HL-60 (cell line): ENCODE results near the gene GALK1.
A peak's percentile ranks its signal among the peaks of the same experiment; 100 is the strongest.

Experiments
- DNase-seq, 2 experiments: peaks; one replicate each; pipeline ENCODE4 v3.0.0-alpha.2; 2010 to 2020; ENCODE audit warnings: low read depth in 1 of 2, low spot score in 1 of 2
- H3K27ac ChIP-seq: fragments of 250-450 bp; sonication (Bioruptor Pico); replicated peaks from 2 replicates; pipeline ENCODE4 v1.5.1; 2020; ENCODE audit warnings: mild to moderate bottlenecking, moderate library complexity
- H3K27me3 ChIP-seq: fragments of 250-450 bp; sonication (Bioruptor Pico); 2 replicates; pipeline ENCODE4 v1.5.1; 2021; ENCODE audit warnings: mild to moderate bottlenecking, moderate library complexity; ENCODE audit not compliant: insufficient read depth, poor library complexity, severe bottlenecking
- H3K4me3 ChIP-seq: replicated peaks from 2 replicates; pipeline ENCODE4 v1.5.1; 2011; ENCODE audit warnings: mild to moderate bottlenecking, control low read depth, low read length; ENCODE audit not compliant: insufficient read depth
- GABPA ChIP-seq: IDR thresholded peaks from 2 replicates; pipeline ENCODE4 v1.6.1; 2012; ENCODE audit warnings: low read depth
- POLR2AphosphoS5 ChIP-seq: IDR thresholded peaks from 2 replicates; pipeline ENCODE4 v1.6.1; 2012; ENCODE audit warnings: low read depth
- SPI1 ChIP-seq: IDR thresholded peaks from 2 replicates; pipeline ENCODE4 v1.6.1; 2012; ENCODE audit warnings: low read depth, mild to moderate bottlenecking, borderline replicate concordance
- TF ChIP-seq, protein P1 (sequence below): IDR thresholded peaks from one replicate; pipeline ENCODE4 v1.5.1; 2011; ENCODE audit warnings: low read length, control low read depth, inconsistent platforms; ENCODE audit not compliant: insufficient read depth
- TF ChIP-seq, protein P2 (sequence below): IDR thresholded peaks from 2 replicates; pipeline ENCODE4 v1.6.1; 2012; ENCODE audit warnings: low read depth; ENCODE audit not compliant: insufficient replicate concordance

Gene GALK1

GRCh38 chr17:75722076-75722475, 42.9 kb downstream of the GALK1 start:
- DNase-seq, result no peak
- TF ChIP-seq, protein P1, sequence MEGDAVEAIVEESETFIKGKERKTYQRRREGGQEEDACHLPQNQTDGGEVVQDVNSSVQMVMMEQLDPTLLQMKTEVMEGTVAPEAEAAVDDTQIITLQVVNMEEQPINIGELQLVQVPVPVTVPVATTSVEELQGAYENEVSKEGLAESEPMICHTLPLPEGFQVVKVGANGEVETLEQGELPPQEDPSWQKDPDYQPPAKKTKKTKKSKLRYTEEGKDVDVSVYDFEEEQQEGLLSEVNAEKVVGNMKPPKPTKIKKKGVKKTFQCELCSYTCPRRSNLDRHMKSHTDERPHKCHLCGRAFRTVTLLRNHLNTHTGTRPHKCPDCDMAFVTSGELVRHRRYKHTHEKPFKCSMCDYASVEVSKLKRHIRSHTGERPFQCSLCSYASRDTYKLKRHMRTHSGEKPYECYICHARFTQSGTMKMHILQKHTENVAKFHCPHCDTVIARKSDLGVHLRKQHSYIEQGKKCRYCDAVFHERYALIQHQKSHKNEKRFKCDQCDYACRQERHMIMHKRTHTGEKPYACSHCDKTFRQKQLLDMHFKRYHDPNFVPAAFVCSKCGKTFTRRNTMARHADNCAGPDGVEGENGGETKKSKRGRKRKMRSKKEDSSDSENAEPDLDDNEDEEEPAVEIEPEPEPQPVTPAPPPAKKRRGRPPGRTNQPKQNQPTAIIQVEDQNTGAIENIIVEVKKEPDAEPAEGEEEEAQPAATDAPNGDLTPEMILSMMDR, result no peak
- no peak for TF ChIP-seq GABPA
- Histone ChIP-seq H3K27ac (no peak overlapping the region), H3K4me3 (no peak overlapping the region), H3K27me3 (peaks cover 16% of the 10 kb centered on the region)

DNA sequence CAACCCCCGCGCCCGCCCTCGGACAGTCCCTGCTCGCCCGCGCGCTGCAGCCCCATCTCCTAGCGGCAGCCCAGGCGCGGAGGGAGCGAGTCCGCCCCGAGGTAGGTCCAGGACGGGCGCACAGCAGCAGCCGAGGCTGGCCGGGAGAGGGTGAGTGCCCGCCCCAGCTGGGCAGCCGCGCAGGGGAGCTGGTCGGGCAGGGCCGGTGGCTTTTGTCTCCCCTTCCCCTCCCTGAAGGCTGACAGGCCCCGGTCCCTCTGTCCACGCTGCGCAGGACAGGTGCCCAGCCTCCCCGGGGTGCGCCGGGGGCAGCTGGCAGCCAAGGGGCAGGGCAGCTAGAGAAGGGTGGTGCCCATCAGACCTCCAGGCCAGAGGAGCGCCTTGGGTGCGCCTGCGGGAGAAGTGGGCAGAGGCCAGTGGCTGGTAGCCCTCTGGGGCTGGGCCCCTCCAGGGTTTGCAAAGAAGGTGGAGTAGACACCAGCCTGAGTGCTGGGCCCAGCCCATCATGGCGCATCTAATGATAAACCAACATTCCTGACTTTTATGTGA, 43.5 kb downstream of the GALK1 start:
- H3K4me3 ChIP-seq, result peak overlapping the region; percentile 27
- no peak overlapping the region for H3K27ac ChIP-seq
- peaks cover 16% of the 10 kb centered on the region for H3K27me3 ChIP-seq
- DNase-seq, result no peak
- TF ChIP-seq, protein P2, sequence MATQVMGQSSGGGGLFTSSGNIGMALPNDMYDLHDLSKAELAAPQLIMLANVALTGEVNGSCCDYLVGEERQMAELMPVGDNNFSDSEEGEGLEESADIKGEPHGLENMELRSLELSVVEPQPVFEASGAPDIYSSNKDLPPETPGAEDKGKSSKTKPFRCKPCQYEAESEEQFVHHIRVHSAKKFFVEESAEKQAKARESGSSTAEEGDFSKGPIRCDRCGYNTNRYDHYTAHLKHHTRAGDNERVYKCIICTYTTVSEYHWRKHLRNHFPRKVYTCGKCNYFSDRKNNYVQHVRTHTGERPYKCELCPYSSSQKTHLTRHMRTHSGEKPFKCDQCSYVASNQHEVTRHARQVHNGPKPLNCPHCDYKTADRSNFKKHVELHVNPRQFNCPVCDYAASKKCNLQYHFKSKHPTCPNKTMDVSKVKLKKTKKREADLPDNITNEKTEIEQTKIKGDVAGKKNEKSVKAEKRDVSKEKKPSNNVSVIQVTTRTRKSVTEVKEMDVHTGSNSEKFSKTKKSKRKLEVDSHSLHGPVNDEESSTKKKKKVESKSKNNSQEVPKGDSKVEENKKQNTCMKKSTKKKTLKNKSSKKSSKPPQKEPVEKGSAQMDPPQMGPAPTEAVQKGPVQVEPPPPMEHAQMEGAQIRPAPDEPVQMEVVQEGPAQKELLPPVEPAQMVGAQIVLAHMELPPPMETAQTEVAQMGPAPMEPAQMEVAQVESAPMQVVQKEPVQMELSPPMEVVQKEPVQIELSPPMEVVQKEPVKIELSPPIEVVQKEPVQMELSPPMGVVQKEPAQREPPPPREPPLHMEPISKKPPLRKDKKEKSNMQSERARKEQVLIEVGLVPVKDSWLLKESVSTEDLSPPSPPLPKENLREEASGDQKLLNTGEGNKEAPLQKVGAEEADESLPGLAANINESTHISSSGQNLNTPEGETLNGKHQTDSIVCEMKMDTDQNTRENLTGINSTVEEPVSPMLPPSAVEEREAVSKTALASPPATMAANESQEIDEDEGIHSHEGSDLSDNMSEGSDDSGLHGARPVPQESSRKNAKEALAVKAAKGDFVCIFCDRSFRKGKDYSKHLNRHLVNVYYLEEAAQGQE, result no peak
- TF ChIP-seq, protein P1, result no peak
- TF ChIP-seq POLR2AphosphoS5 (no peak), GABPA (no peak), SPI1 (no peak)

GRCh38 chr17:75720656-75721462, 44.1 kb downstream of the GALK1 start, which contains the start of gene ITGB4:
ITGB4 (plus strand) TSS chr17:75721459; CDS start chr17:75724704, 3,245 bp downstream.
- no peak for TF ChIP-seq GABPA
- TF ChIP-seq, protein P1, result no peak
- Histone ChIP-seq H3K4me3 (peak within 1 kb of the TSS; percentile 27), H3K27ac (no peak within 1 kb of the TSS), H3K27me3 (peaks cover 16% of the 10 kb centered on the region)
- peak in 1 of 2 experiments; percentile 35 for DNase-seq

DNA sequence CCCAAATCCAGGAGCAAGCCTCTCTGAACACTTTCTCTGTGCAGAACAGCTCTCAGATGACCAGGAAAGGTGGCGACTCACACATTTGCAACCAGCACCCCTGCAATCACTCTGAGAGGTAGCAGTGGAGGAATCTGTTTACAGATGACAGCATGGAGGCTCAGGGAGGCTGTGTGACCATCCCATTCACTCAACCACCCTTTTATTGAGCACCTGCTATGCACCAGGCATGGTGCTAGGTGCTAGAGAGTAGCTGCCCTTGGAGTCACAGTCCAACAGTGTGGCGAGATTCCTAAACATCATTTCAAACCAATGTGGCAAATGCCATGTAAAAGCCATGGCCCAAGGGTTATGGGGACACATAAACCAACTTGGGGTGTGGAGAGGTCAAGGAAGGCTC, 45.3 kb downstream of the GALK1 start:
- Histone ChIP-seq H3K27ac (no peak overlapping the region), H3K27me3 (peaks cover 16% of the 10 kb centered on the region), H3K4me3 (no peak overlapping the region)
- TF ChIP-seq GABPA (no peak), SPI1 (no peak), POLR2AphosphoS5 (no peak)
- TF ChIP-seq, protein P1, result no peak
- TF ChIP-seq, protein P2, result no peak
- DNase-seq, result no peak
